ENCODE results near the gene DENND1A. TPM values are rescaled to one million over a fixed set of nuclear protein-coding genes. Genes with fewer than 3 reads are reported as not detected.

Gene DENND1A
- total and polyA plus RNA-seq, 8 donors = 4.4 to 109 (median 21.4) TPM

DNA sequence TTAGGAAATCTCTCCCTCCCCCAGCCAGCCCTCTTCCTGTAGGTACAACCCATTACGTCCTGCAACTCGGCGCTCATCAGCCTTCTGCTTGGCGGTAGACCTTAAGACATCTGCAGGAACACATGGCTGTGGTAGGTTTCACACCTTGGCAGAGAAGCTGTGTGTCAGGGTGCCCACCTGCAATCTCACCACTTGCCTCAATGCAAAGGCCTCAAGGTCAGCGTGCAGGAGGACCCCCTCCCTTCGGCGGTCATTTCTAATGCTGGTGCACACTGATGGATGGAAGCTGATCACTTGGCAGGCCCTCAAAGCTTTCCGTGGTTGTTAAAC is 506.6 kb downstream of the DENND1A start:
- Histone ChIP-seq H3K4me3 (no peak overlapping the region), H3K9me3 (no peaks in the 10 kb centered on the region), H3K27ac (no peak overlapping the region), H3K4me1 (no peaks in the 10 kb centered on the region), H3K36me3 (peaks cover 6 to 76% (median 69%) of the 10 kb centered on the region in 4 donors), H3K27me3 (no peaks in the 10 kb centered on the region)
- TF ChIP-seq POLR2A (IDR thresholded peaks at IDR 0.05) (no peak), POLR2AphosphoS5 (IDR thresholded peaks at IDR 0.05) (no peak)
- TF ChIP-seq, protein P1, sequence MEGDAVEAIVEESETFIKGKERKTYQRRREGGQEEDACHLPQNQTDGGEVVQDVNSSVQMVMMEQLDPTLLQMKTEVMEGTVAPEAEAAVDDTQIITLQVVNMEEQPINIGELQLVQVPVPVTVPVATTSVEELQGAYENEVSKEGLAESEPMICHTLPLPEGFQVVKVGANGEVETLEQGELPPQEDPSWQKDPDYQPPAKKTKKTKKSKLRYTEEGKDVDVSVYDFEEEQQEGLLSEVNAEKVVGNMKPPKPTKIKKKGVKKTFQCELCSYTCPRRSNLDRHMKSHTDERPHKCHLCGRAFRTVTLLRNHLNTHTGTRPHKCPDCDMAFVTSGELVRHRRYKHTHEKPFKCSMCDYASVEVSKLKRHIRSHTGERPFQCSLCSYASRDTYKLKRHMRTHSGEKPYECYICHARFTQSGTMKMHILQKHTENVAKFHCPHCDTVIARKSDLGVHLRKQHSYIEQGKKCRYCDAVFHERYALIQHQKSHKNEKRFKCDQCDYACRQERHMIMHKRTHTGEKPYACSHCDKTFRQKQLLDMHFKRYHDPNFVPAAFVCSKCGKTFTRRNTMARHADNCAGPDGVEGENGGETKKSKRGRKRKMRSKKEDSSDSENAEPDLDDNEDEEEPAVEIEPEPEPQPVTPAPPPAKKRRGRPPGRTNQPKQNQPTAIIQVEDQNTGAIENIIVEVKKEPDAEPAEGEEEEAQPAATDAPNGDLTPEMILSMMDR (IDR thresholded peaks at IDR 0.05) = no peak
- intact Hi-C loops (cut with DNase I; ENCODE audit: low total_unique reads) = no loop called here
- WGBS, 5 donors = 85 to 94% (median 90%) methylated on average over 8 of the region's 8 CpGs
- DNase-seq = no peak

DNA sequence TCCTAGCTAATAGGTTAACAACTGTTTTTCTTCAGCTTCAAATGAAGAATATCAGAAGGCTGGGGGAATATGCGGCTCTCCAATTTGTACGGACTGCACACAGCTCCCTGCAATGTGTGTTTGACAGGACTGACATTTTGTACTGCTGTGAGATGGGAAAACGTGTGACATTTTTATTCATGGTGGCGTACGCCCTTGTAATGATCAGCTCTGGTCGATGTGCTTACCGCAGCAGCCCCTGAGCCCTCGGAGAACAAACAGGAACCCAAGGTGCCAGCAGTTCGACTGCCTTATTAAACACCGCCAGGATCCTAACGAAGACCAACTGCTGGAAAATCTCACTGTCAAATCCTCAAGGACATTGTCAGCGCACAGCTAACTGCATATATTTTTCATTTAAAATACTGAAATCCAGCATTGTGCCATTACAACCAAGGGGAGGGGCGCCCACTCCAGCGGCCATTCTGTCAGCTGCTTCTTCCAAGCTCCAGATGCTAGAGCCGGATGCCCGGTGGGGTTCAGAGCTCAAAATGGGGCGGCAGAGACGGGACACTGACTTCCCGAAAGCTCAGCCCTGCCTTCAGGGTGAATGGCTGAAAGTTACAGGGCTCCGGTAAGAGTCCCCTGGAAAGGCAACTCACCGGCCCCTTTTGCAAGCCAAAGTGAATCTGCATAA is 507.2 kb downstream of the DENND1A start:
- TF ChIP-seq, protein P1 (IDR thresholded peaks at IDR 0.05) = no peak
- TF ChIP-seq EP300 (IDR thresholded peaks at IDR 0.05) (no peak), POLR2AphosphoS5 (IDR thresholded peaks at IDR 0.05) (no peak), POLR2A (IDR thresholded peaks at IDR 0.05) (no peak)
- no peaks in the 10 kb centered on the region for H3K4me1 ChIP-seq
- H3K27me3 ChIP-seq = no peaks in the 10 kb centered on the region
- no peak overlapping the region for H3K27ac ChIP-seq
- 85 to 95% (median 92%) methylated on average over 21 of the region's 21 CpGs for WGBS, 5 donors
- H3K9me3 ChIP-seq = no peaks in the 10 kb centered on the region
- intact Hi-C loops (cut with DNase I; ENCODE audit: low total_unique reads) = no loop called here
- no peak for DNase-seq
- peaks cover 6 to 76% (median 70%) of the 10 kb centered on the region in 4 donors for H3K36me3 ChIP-seq
- no peak overlapping the region for H3K4me3 ChIP-seq

DNA sequence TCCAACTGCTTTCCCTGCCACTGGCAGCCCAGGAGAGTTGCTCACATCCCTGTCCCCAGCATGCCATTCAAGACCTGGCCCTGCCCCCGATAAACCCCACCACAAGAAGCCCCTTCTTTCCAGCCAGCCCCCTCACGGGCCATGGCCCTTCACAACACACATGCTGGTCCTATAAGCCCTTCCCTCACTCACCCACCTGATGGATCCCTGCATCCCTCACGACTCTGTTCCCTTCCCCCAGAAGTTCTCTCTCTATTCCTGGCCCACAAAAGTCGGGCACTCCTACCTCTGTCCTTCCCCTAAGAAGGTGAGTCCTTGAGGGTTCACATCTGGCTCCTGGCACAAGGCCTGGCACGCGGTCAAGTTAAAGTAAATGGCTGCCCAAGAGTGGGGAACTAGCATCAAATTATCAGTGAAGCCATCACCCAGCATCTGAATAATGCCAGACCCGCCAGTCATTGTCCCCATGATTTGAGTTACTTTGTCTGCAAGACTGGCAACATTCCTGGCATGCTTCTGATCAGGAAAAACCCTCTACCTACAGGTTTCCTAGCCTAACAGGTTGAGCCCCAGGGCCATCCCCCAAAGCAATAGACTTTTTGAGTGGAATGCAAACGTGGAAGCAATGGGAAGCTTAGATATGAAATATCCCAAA is 508.0 kb downstream of the DENND1A start:
- Histone ChIP-seq H3K36me3 (peaks cover 6 to 68% (median 63%) of the 10 kb centered on the region in 4 donors), H3K27ac (no peak overlapping the region), H3K4me3 (no peak overlapping the region), H3K4me1 (no peaks in the 10 kb centered on the region), H3K27me3 (no peaks in the 10 kb centered on the region), H3K9me3 (no peaks in the 10 kb centered on the region)
- WGBS, 5 donors = 88 to 92% (median 89%) methylated on average over 8 of the region's 8 CpGs
- intact Hi-C loops (cut with DNase I; ENCODE audit: low total_unique reads) = no loop called here
- TF ChIP-seq, protein P1 (IDR thresholded peaks at IDR 0.05) = no peak
- TF ChIP-seq EP300 (IDR thresholded peaks at IDR 0.05) = no peak
- TF ChIP-seq POLR2A (IDR thresholded peaks at IDR 0.05) = no peak
- no peak for TF ChIP-seq POLR2AphosphoS5 (IDR thresholded peaks at IDR 0.05)
- DNase-seq = no peak

DNA sequence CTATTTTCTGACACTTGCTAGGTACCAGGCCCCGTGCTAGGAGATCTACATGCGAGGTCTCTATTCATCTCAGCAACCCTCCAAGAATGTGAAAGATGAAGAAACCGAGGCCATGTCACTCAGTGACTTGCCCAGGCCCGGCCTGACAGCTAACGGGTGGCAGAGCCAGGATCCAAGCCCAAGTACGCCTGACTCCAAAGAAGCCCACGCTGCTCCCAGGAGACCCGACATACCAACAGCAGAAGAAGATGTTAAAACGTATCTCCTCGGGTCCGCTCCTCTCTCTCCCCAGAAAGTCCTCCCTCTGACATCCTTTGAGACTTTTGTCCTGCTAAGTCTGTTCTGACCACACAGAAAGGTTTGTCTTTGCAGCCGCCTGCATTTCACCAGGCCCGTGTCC is 508.7 kb downstream of the DENND1A start:
- TF ChIP-seq EP300 (IDR thresholded peaks at IDR 0.05) (no peak), POLR2AphosphoS5 (IDR thresholded peaks at IDR 0.05) (no peak), POLR2A (IDR thresholded peaks at IDR 0.05) (no peak)
- TF ChIP-seq, protein P1 (IDR thresholded peaks at IDR 0.05) = no peak
- H3K36me3 ChIP-seq = peaks cover 6 to 66% (median 63%) of the 10 kb centered on the region in 4 donors
- no peaks in the 10 kb centered on the region for H3K4me1 ChIP-seq
- no peaks in the 10 kb centered on the region for H3K9me3 ChIP-seq
- no peak overlapping the region for H3K4me3 ChIP-seq
- no peaks in the 10 kb centered on the region for H3K27me3 ChIP-seq
- intact Hi-C loops (cut with DNase I; ENCODE audit: low total_unique reads) = no loop called here
- WGBS, 5 donors = 92 to 97% (median 96%) methylated on average over 12 to 13 of the region's 13 CpGs
- H3K27ac ChIP-seq = no peak overlapping the region
- no peak for DNase-seq
